SW480 (cell line): ENCODE results near the gene DNAJC30.

Experiments
- DNase-seq: peaks from one replicate; pipeline ENCODE4 v3.0.0-alpha.2; 2016; ENCODE audit warnings: low spot score

The DNAJC30 gene

GRCh38 chr7:73647725-73648592 is 35.3 kb downstream of the DNAJC30 start:
- peak; percentile 84 for DNase-seq

- no peak for DNase-seq
Observed at GRCh38 chr7:73646785-73647724, 36.2 kb downstream of the DNAJC30 start.

DNA sequence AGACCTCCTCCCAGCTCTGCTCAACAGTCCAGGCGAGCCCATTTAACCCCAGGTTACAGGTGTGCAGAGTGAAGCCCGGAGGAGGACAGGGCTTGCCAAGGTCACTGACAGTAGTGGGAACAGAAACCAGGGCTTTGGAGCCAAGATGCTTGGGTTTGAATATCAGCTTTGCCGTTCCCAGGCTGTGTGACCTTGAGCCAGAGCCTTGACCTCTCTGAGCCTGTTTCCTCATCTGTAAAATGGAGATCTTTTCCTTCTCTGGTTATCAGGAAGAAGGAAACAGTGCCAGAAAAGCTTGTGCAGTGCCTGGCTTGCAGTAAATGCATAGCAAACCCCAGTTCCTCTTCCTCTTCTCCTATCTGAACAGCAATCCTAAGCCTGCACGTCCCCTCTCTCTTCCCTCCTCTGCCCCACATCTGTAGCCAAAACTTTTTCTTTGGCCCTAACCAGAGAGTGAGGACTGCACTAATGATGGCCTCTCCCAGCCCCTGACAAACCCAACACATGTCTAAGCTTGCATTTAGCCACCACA is 37.5 kb downstream of the DNAJC30 start:
- no peak for DNase-seq

GRCh38 chr7:73644688-73645286 is 38.5 kb downstream of the DNAJC30 start:
- no peak for DNase-seq

GRCh38 chr7:73642834-73643233 is 40.4 kb downstream of the DNAJC30 start:
- no peak for DNase-seq

- DNase-seq, result no peak
Observed at GRCh38 chr7:73638911-73639310, 44.3 kb downstream of the DNAJC30 start.

DNA sequence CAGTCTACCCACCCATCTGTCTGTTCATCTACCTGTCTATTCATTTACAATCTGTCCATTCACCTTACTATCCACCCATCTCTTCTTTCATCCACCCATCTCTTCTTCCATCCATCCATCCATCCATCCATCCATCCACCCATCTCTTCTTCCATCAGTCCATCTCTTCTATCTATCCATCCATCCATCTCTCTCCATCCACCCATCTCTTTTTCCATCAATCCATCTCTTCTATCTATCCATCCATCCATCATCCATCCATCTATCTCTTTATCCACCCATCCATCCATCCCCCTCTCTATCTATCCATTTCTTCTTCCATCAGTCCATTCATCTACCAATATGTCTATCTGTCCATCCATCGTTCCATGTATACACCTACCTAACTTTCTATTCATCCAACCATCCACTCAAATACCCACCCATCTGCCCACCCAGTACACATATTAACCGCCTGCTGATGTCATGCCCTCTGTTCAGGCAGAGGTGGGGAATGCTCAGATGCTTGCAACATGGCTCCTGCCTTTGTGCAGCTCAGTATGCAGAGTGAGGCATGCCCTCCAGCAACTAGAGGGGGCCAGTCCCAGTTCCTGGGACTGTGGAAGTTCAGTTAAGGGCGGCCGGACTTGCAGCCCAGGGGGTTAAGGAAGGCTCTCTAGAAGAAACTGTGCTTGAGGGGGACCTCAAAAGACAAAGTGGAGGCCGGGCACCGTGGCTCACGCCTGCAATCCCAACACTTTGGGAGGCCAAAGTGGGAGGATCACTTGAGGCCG is 47.6 kb downstream of the DNAJC30 start:
- DNase-seq, result no peak

GRCh38 chr7:73633844-73634243 is 49.4 kb downstream of the DNAJC30 start:
- no peak for DNase-seq

- DNase-seq, result no peak
Observed at GRCh38 chr7:73633323-73633722, 49.9 kb downstream of the DNAJC30 start.

GRCh38 chr7:73631558-73631957 is 51.7 kb downstream of the DNAJC30 start:
- no peak for DNase-seq
